Measurements from ENCODE around the gene UBE2R2. TPM values are rescaled to one million over a fixed set of nuclear protein-coding genes. Genes with fewer than 3 reads are reported as not detected.
A peak's percentile ranks its signal among the peaks of the same experiment; 100 is the strongest.
"Not testable (repeated sequence)": the region's sequence is repeated elsewhere in the genome, so short reads cannot be mapped to it uniquely, and the experiment has no call there.

UBE2R2 gene
- polyA plus RNA-seq, 4 donors, result 60.2 to 67.7 (median 63.0) TPM

- DNase-seq (ENCODE audit: low read depth in 4 of 4, low spot score in 2 of 4), result no peak
These were observed 18.4 kb upstream of the UBE2R2 start for GRCh38 chr9:33798545-33798944.

- DNase-seq (ENCODE audit: low read depth in 4 of 4, low spot score in 2 of 4), result no peak
These were observed 16.8 kb upstream of the UBE2R2 start for GRCh38 chr9:33799928-33800704.

- no peak for DNase-seq (ENCODE audit: low read depth in 4 of 4, low spot score in 2 of 4)
These were observed 16.1 kb upstream of the UBE2R2 start for GRCh38 chr9:33800886-33801285.

- DNase-seq (ENCODE audit: low read depth in 4 of 4, low spot score in 2 of 4), result not testable (repeated sequence)
These were observed 14.9 kb upstream of the UBE2R2 start for GRCh38 chr9:33801943-33802500.

- not testable (repeated sequence) for DNase-seq (ENCODE audit: low read depth in 4 of 4, low spot score in 2 of 4)
These were observed 12.8 kb upstream of the UBE2R2 start for GRCh38 chr9:33804196-33804595.

- DNase-seq (ENCODE audit: low read depth in 4 of 4, low spot score in 2 of 4), result not testable (repeated sequence)
These were observed 9.8 kb upstream of the UBE2R2 start for GRCh38 chr9:33807156-33807555.

- not testable (repeated sequence) for DNase-seq (ENCODE audit: low read depth in 4 of 4, low spot score in 2 of 4)
These were observed 8.0 kb upstream of the UBE2R2 start for GRCh38 chr9:33808979-33809322.

GRCh38 chr9:33809506-33809905 is 7.5 kb upstream of the UBE2R2 start:
- DNase-seq (ENCODE audit: low read depth in 4 of 4, low spot score in 2 of 4), result no peak

GRCh38 chr9:33813712-33814641 is 3.0 kb upstream of the UBE2R2 start:
- DNase-seq (ENCODE audit: low read depth in 4 of 4, low spot score in 2 of 4), result no peak

GRCh38 chr9:33815781-33816180 is 1.2 kb upstream of the UBE2R2 start:
- no peak for DNase-seq (ENCODE audit: low read depth in 4 of 4, low spot score in 2 of 4)

- DNase-seq (ENCODE audit: low read depth in 4 of 4, low spot score in 2 of 4), result peak; percentile 34 to 58 (median 46)
These were observed 587 bp downstream of the UBE2R2 start for GRCh38 chr9:33817327-33818166.

GRCh38 chr9:33818167-33818846 is 1.3 kb downstream of the UBE2R2 start:
- DNase-seq (ENCODE audit: low read depth in 4 of 4, low spot score in 2 of 4), result no peak

GRCh38 chr9:33818847-33819500 is 2.0 kb downstream of the UBE2R2 start:
- DNase-seq (ENCODE audit: low read depth in 4 of 4, low spot score in 2 of 4), result no peak

GRCh38 chr9:33820231-33820745 is 3.3 kb downstream of the UBE2R2 start:
- no peak for DNase-seq (ENCODE audit: low read depth in 4 of 4, low spot score in 2 of 4)

GRCh38 chr9:33823801-33824200 is 6.8 kb downstream of the UBE2R2 start:
- no peak for DNase-seq (ENCODE audit: low read depth in 4 of 4, low spot score in 2 of 4)

GRCh38 chr9:33827285-33827684 is 10.3 kb downstream of the UBE2R2 start:
- not testable (repeated sequence) for DNase-seq (ENCODE audit: low read depth in 4 of 4, low spot score in 2 of 4)

GRCh38 chr9:33829641-33830230 is 12.8 kb downstream of the UBE2R2 start:
- DNase-seq (ENCODE audit: low read depth in 4 of 4, low spot score in 2 of 4), result not testable (repeated sequence)

- no peak for DNase-seq (ENCODE audit: low read depth in 4 of 4, low spot score in 2 of 4)
These were observed 18.8 kb downstream of the UBE2R2 start for GRCh38 chr9:33835625-33836260.

Measured in left renal cortex interstitium (tissue), 4 donors.